ENCODE data around the gene TBCCD1. TPM values are rescaled to one million over a fixed set of nuclear protein-coding genes. Genes with fewer than 3 reads are reported as not detected.

The TBCCD1 gene
- total and polyA plus RNA-seq, 2 of the 8 experiments (the other 6 are each of a cell fraction or from before 2014, with no cell fraction given): 11.3 to 13.9 TPM

DNA sequence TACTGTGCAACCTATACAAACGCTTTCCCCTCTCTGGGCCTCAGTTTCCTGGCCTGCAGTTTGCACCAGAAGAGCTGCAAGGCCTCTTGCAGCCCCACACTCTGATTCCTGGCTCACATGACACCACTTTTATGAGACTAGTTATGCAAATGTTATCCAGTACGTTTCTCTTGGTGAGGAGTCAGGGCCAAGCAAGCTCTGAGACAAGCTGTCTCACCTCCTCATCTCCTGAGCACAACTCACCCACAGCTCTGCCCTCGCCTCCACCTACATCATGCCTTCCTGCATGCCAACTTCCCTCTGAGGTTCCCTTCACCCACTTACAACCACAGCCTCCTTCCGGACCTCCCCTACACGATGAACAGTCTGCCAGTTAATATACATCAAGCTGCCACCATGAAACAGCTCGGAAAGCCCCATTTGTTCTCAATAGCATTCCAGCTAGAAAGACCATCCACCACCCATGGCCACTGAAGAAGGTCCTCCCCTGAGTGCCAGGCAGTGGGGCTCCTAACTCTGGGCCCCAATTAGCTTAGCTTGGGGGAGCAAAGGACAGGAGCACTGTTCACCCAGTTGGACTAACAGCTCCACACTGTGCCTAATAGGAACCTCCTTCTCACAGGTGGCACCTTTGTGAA is 48.0 kb downstream of the TBCCD1 start (continued):
- TF ChIP-seq, protein P1, sequence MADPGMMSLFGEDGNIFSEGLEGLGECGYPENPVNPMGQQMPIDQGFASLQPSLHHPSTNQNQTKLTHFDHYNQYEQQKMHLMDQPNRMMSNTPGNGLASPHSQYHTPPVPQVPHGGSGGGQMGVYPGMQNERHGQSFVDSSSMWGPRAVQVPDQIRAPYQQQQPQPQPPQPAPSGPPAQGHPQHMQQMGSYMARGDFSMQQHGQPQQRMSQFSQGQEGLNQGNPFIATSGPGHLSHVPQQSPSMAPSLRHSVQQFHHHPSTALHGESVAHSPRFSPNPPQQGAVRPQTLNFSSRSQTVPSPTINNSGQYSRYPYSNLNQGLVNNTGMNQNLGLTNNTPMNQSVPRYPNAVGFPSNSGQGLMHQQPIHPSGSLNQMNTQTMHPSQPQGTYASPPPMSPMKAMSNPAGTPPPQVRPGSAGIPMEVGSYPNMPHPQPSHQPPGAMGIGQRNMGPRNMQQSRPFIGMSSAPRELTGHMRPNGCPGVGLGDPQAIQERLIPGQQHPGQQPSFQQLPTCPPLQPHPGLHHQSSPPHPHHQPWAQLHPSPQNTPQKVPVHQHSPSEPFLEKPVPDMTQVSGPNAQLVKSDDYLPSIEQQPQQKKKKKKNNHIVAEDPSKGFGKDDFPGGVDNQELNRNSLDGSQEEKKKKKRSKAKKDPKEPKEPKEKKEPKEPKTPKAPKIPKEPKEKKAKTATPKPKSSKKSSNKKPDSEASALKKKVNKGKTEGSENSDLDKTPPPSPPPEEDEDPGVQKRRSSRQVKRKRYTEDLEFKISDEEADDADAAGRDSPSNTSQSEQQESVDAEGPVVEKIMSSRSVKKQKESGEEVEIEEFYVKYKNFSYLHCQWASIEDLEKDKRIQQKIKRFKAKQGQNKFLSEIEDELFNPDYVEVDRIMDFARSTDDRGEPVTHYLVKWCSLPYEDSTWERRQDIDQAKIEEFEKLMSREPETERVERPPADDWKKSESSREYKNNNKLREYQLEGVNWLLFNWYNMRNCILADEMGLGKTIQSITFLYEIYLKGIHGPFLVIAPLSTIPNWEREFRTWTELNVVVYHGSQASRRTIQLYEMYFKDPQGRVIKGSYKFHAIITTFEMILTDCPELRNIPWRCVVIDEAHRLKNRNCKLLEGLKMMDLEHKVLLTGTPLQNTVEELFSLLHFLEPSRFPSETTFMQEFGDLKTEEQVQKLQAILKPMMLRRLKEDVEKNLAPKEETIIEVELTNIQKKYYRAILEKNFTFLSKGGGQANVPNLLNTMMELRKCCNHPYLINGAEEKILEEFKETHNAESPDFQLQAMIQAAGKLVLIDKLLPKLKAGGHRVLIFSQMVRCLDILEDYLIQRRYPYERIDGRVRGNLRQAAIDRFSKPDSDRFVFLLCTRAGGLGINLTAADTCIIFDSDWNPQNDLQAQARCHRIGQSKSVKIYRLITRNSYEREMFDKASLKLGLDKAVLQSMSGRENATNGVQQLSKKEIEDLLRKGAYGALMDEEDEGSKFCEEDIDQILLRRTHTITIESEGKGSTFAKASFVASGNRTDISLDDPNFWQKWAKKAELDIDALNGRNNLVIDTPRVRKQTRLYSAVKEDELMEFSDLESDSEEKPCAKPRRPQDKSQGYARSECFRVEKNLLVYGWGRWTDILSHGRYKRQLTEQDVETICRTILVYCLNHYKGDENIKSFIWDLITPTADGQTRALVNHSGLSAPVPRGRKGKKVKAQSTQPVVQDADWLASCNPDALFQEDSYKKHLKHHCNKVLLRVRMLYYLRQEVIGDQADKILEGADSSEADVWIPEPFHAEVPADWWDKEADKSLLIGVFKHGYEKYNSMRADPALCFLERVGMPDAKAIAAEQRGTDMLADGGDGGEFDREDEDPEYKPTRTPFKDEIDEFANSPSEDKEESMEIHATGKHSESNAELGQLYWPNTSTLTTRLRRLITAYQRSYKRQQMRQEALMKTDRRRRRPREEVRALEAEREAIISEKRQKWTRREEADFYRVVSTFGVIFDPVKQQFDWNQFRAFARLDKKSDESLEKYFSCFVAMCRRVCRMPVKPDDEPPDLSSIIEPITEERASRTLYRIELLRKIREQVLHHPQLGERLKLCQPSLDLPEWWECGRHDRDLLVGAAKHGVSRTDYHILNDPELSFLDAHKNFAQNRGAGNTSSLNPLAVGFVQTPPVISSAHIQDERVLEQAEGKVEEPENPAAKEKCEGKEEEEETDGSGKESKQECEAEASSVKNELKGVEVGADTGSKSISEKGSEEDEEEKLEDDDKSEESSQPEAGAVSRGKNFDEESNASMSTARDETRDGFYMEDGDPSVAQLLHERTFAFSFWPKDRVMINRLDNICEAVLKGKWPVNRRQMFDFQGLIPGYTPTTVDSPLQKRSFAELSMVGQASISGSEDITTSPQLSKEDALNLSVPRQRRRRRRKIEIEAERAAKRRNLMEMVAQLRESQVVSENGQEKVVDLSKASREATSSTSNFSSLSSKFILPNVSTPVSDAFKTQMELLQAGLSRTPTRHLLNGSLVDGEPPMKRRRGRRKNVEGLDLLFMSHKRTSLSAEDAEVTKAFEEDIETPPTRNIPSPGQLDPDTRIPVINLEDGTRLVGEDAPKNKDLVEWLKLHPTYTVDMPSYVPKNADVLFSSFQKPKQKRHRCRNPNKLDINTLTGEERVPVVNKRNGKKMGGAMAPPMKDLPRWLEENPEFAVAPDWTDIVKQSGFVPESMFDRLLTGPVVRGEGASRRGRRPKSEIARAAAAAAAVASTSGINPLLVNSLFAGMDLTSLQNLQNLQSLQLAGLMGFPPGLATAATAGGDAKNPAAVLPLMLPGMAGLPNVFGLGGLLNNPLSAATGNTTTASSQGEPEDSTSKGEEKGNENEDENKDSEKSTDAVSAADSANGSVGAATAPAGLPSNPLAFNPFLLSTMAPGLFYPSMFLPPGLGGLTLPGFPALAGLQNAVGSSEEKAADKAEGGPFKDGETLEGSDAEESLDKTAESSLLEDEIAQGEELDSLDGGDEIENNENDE (IDR thresholded peaks at IDR 0.05; ENCODE audit: insufficient replicate concordance, low read length): no peak
- TF ChIP-seq POLR2A (IDR thresholded peaks at IDR 0.05; ENCODE audit: control extremely low read depth in 1 of 2, low read depth in 2 of 2, low read length in 2 of 2): no peak
